ENCODE results near the gene ELF2.
"Not testable (repeated sequence)": the region's sequence is repeated elsewhere in the genome, so short reads cannot be mapped to it uniquely, and the experiment has no call there.

The ELF2 gene

GRCh38 chr4:139137763-139138162, 39.3 kb downstream of the ELF2 start:
- no peak for DNase-seq

- DNase-seq: no peak
Observed at GRCh38 chr4:139134403-139134802, 42.6 kb downstream of the ELF2 start.

- no peak for DNase-seq
Observed at GRCh38 chr4:139131209-139131870, 45.7 kb downstream of the ELF2 start.

- no peak for DNase-seq
Observed at GRCh38 chr4:139129206-139129605, 47.8 kb downstream of the ELF2 start.

GRCh38 chr4:139126898-139127297, 50.1 kb downstream of the ELF2 start:
- DNase-seq: no peak

- DNase-seq: no peak
Observed at GRCh38 chr4:139123910-139124309, 53.1 kb downstream of the ELF2 start.

- DNase-seq: no peak
Observed at GRCh38 chr4:139118365-139118764, 58.7 kb downstream of the ELF2 start.

- no peak for DNase-seq
Observed at GRCh38 chr4:139115226-139115625, 61.8 kb downstream of the ELF2 start.

- not testable (repeated sequence) for DNase-seq
Observed at GRCh38 chr4:139114795-139115194, 62.2 kb downstream of the ELF2 start.

- no peak for DNase-seq
Observed at GRCh38 chr4:139112650-139113049, 64.4 kb downstream of the ELF2 start.

- no peak for DNase-seq
Observed at GRCh38 chr4:139108567-139109128, 68.4 kb downstream of the ELF2 start.

- DNase-seq: peak; percentile 72
Observed at GRCh38 chr4:139099366-139099982, 77.5 kb downstream of the ELF2 start.

GRCh38 chr4:139092271-139092670, 84.7 kb downstream of the ELF2 start:
- DNase-seq: no peak

GRCh38 chr4:139085141-139085540, 91.9 kb downstream of the ELF2 start:
- no peak for DNase-seq

- no peak for DNase-seq
Observed at GRCh38 chr4:139084804-139085093, 92.3 kb downstream of the ELF2 start.

GRCh38 chr4:139083956-139084803, 92.8 kb downstream of the ELF2 start:
- DNase-seq: peak; percentile 77

GRCh38 chr4:139083607-139083955, 93.4 kb downstream of the ELF2 start:
- DNase-seq: no peak

GRCh38 chr4:139082750-139083606, 94.0 kb downstream of the ELF2 start:
- peak; percentile 98 for DNase-seq

- no peak for DNase-seq
Observed at GRCh38 chr4:139078926-139079325, 98.1 kb downstream of the ELF2 start.

GRCh38 chr4:139077567-139078355, 99.3 kb downstream of the ELF2 start:
- no peak for DNase-seq

- DNase-seq: no peak
Observed at GRCh38 chr4:139076016-139076744, 100.8 kb downstream of the ELF2 start.

Measured in NCI-H1048 (cell line).